SH-SY5Y (cell line): ENCODE data around the gene DNAJB8.

Source experiments
- GATA2 ChIP-seq: IDR thresholded peaks from 2 replicates; pipeline ENCODE4 v1.6.1; 2011; ENCODE audit warnings: mild to moderate bottlenecking, low read depth, low read length
- GATA3 ChIP-seq: IDR thresholded peaks from 2 replicates; pipeline ENCODE4 v1.6.1; 2011; ENCODE audit warnings: low read depth, mild to moderate bottlenecking, low read length, moderate library complexity

DNA sequence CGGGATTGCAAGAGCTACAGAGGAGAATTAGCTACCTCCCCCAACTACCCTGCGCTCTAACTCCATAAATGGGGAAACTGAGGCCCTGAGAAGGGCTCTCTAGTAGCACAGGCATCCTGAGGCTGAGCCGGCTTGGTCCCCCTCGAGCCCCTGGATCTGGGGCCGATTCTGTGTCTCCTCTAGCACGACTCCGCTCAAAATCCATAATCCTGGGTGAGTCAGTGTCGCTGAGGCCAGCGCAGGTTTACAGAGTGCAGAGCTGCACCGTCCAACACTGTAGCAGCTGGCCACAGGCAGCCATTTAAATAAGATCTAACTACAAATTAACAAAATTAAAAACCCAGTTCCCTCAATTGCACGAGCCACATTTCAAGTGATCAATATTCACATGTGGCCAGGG lies 15.5 kb upstream of the DNAJB8 start:
- TF ChIP-seq GATA2: no peak
- no peak for TF ChIP-seq GATA3
